A549 treated with GW870086 at 1 μM for 4 hours (cell line): ENCODE data around the gene CELSR3. TPM values are rescaled to one million over a fixed set of nuclear protein-coding genes. Genes with fewer than 3 reads are reported as not detected.

Experiments used
- total RNA-seq: library from RNA; stranded (reverse); fragments of 200-300 nt; extraction: Qiagen RNA extraction; gene quantifications from 5 replicates; pipeline ENCODE4 v1.2.3, GENCODE V29; 2022; ENCODE audit warnings: low read depth

The CELSR3 gene, protein sequence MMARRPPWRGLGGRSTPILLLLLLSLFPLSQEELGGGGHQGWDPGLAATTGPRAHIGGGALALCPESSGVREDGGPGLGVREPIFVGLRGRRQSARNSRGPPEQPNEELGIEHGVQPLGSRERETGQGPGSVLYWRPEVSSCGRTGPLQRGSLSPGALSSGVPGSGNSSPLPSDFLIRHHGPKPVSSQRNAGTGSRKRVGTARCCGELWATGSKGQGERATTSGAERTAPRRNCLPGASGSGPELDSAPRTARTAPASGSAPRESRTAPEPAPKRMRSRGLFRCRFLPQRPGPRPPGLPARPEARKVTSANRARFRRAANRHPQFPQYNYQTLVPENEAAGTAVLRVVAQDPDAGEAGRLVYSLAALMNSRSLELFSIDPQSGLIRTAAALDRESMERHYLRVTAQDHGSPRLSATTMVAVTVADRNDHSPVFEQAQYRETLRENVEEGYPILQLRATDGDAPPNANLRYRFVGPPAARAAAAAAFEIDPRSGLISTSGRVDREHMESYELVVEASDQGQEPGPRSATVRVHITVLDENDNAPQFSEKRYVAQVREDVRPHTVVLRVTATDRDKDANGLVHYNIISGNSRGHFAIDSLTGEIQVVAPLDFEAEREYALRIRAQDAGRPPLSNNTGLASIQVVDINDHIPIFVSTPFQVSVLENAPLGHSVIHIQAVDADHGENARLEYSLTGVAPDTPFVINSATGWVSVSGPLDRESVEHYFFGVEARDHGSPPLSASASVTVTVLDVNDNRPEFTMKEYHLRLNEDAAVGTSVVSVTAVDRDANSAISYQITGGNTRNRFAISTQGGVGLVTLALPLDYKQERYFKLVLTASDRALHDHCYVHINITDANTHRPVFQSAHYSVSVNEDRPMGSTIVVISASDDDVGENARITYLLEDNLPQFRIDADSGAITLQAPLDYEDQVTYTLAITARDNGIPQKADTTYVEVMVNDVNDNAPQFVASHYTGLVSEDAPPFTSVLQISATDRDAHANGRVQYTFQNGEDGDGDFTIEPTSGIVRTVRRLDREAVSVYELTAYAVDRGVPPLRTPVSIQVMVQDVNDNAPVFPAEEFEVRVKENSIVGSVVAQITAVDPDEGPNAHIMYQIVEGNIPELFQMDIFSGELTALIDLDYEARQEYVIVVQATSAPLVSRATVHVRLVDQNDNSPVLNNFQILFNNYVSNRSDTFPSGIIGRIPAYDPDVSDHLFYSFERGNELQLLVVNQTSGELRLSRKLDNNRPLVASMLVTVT (N-terminal part only)
- 3.1 to 4.8 TPM (median 4.0 TPM) in 5 replicates for total RNA-seq

DNA sequence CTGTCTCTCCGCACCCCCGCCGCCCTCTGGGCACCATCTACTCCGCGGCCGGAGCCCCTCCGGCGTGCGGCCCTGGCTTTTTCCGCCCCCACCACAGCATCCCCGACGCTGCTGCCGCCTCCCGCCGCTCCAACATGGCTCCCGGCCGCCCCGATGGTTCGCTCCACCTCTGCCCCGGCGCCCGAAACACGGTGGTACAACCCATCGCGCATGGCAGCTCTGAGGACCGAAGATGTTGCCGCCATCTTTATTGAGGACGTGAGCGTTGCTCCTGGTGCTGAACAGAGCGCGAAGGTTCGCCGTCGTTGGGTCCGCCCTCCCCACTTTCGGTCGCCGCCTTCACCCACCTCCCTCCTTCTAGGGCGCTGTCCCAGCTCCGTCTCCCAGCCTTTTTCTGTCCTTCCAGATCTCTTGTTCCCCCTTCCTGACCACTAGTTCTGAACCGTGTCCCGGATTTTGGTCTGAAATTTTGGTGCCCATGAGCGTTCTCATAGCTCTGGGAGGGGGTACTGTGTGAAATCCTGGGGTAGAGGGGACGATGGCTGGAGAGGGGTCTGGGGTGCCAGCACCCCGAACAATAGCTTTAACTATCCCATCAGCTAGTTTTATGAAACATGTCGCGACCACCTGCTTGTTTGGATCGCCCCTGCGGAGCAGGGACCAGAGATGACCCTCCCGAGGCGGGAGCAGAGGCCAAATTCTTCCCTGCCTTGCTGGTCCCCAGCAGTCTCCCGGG is at the start of gene CELSR3:
Gene CELSR3, minus strand, starts transcription at position 134 of the 736 bp plus-strand sequence. CDS start 252 bp downstream, outside the sequence.

GRCh38 chr3:48685603-48686511 is 23.2 kb upstream of the CELSR3 start, which contains the start of gene NCKIPSD:
NCKIPSD (minus strand) TSS chr3:48685915; CDS start chr3:48685807, 108 bp downstream.

DNA sequence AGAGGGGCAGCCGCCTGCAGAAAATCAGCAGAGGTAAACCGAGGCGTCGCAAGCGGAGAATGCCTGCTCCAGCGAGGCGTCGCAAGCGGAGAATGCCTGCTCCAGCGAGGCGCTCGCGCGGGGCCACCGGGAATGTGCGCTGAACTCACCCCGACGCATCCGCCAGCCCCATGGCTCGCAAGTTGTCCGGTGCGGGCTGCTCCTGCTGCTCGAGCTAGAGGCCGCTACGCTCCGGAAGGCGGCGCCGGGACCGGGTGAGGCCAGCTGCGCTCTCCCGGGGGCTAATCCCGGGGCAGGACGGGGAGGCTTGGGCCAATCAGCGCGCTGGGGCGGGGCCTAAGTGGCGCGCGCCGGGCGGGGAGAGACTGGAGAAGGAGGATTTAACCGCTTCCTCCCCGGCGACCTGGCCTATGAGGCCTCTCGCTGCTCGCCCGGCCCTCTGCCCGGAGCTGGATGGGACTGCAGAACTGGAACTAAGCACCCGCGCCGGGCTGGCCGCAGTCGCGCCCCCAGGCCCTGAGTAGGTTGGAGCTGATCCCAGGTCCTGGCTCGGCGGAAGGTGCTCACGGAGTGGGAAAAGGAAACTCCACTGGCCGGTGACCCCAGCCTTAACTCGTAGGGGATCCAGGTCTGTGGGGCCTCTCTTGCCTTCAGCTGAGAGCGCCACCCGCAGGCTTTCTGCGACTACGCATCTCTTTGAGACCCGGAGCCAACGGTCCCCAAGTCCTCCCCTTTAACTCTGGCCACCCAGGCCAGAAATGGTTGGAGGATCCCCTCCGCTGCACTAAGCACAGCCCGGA is 27.3 kb downstream of the CELSR3 start, which contains the start of gene SLC26A6:
Gene SLC26A6, minus strand, starts transcription at position 240 of the 800 bp plus-strand sequence. Its CDS starts 68 bp downstream, at position 172.

DNA sequence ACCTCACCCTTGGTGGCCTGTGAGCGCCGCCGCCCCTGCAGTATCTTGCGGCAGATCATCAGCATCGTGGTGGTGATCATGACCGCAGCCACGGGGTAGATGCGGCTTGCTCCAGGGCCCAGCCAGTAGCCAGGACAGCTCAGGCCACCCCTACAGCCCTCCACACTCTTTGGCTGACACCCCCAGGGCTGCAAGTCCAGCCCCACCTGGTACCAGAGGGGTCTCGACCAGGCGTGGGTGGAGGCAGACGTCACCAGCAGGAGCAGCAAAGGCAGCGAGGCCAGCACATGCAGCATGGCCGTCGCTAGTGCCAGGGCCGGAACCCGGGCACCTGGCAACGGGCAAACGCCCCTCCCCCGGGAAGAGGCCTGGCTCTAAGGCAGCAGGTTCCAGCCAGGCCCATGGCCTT is 41.2 kb downstream of the CELSR3 start, which contains the start of gene TMEM89:
Gene TMEM89, minus strand, starts transcription at position 309 of the 409 bp plus-strand sequence. Its CDS starts 13 bp downstream, at position 296.

GRCh38 chr3:48609088-48610005 is 53.3 kb downstream of the CELSR3 start, which contains the start of gene UQCRC1:
UQCRC1 (minus strand) TSS chr3:48609646; CDS start chr3:48609620, 26 bp downstream.

GRCh38 chr3:48595075-48595525 is 67.6 kb downstream of the CELSR3 start, which contains the start of gene COL7A1:
COL7A1 (minus strand) TSS chr3:48595329; CDS start chr3:48595159, 170 bp downstream.

Other genes with a start within 250 kb of the CELSR3 start
- 14.6 to 17.8 TPM (median 16.9 TPM) in 5 replicates for gene PLXNB1, start 232.8 kb downstream of the CELSR3 start, total RNA-seq
- gene CCDC51, start 222.8 kb downstream of the CELSR3 start, total RNA-seq: 25.3 to 29.7 TPM (median 26.2 TPM) in 5 replicates
- 276 to 367 TPM (median 288 TPM) in 5 replicates for gene TMA7, start 222.6 kb downstream of the CELSR3 start, total RNA-seq
- 7.9 to 10.4 TPM (median 8.4 TPM) in 5 replicates for gene ATRIP, start 216.1 kb downstream of the CELSR3 start, total RNA-seq
- 95.8 to 129 TPM (median 122 TPM) in 5 replicates for gene SHISA5, start 158.7 kb downstream of the CELSR3 start, total RNA-seq
- 9.0 to 14.2 TPM (median 13.2 TPM) in 5 replicates for gene PFKFB4, start 106.1 kb downstream of the CELSR3 start, total RNA-seq
- 8.0 to 10.3 TPM (median 8.5 TPM) in 5 replicates for gene UCN2, start 99.1 kb downstream of the CELSR3 start, total RNA-seq
- 138 to 185 TPM (median 169 TPM) in 5 replicates for gene COL7A1, start 67.6 kb downstream of the CELSR3 start, total RNA-seq
- gene UQCRC1, start 53.2 kb downstream of the CELSR3 start, total RNA-seq: 162 to 219 TPM (median 177 TPM) in 5 replicates
- not detected in 5 replicates for gene TMEM89, start 41.1 kb downstream of the CELSR3 start, total RNA-seq
- 14.3 to 19.9 TPM (median 17.5 TPM) in 5 replicates for gene SLC26A6, start 27.4 kb downstream of the CELSR3 start, total RNA-seq
- 7.4 to 9.7 TPM (median 8.5 TPM) in 5 replicates for gene NCKIPSD, start 23.0 kb upstream of the CELSR3 start, total RNA-seq
- gene IP6K2, start 54.3 kb upstream of the CELSR3 start, total RNA-seq: 43.9 to 52.0 TPM (median 47.8 TPM) in 5 replicates
- gene PRKAR2A, start 185.0 kb upstream of the CELSR3 start, total RNA-seq: 14.5 to 21.4 TPM (median 16.9 TPM) in 5 replicates
- gene SLC25A20, start 236.0 kb upstream of the CELSR3 start, total RNA-seq: 9.6 to 11.3 TPM (median 10.8 TPM) in 5 replicates